NT2/D1 (cell line): ENCODE measurements around the gene LSAMP.

ENCODE experiments used
- DNase-seq: peaks from one replicate; pipeline ENCODE4 v3.0.0-alpha.2; 2011; ENCODE audit warnings: low read depth, low spot score
- H3K27me3 ChIP-seq: 2 replicates; pipeline ENCODE4 v1.6.0; 2011; ENCODE audit warnings: mild to moderate bottlenecking; ENCODE audit not compliant: insufficient read length, insufficient read depth
- H3K36me3 ChIP-seq: 2 replicates; pipeline ENCODE4 v1.6.1; 2011; ENCODE audit warnings: mild to moderate bottlenecking, low read length, mixed read lengths; ENCODE audit not compliant: insufficient read depth, insufficient read length
- H3K4me1 ChIP-seq: 2 replicates; pipeline ENCODE4 v1.5.1; 2011; ENCODE audit not compliant: insufficient read depth, insufficient read length
- H3K4me3 ChIP-seq: 2 replicates; pipeline ENCODE4 v1.5.1; 2011; ENCODE audit warnings: low read depth; ENCODE audit not compliant: insufficient read length
- H3K9ac ChIP-seq: 2 replicates; pipeline ENCODE4 v1.6.0; 2011; ENCODE audit warnings: low read depth; ENCODE audit not compliant: insufficient read length
- H3K9me3 ChIP-seq: 2 replicates; pipeline ENCODE4 v1.5.1; 2011; ENCODE audit warnings: mild to moderate bottlenecking, low read length; ENCODE audit not compliant: insufficient read depth
- SUZ12 ChIP-seq: IDR thresholded peaks from 2 replicates; pipeline ENCODE4 v1.6.1; 2011; ENCODE audit not compliant: insufficient read length, insufficient read depth; ENCODE audit errors: extremely low read depth
- YY1 ChIP-seq: IDR thresholded peaks from 2 replicates; pipeline ENCODE4 v1.6.1; 2011; ENCODE audit not compliant: insufficient read length, insufficient read depth
- ZNF274 ChIP-seq: IDR thresholded peaks from 2 replicates; pipeline ENCODE4 v1.6.1; 2011; ENCODE audit warnings: mild to moderate bottlenecking, low read depth, low read length

The LSAMP gene

GRCh38 chr3:116432795-116433194 lies 12.5 kb downstream of the LSAMP start:
- H3K36me3 ChIP-seq = no peaks in the 10 kb centered on the region
- no peak for DNase-seq
- H3K9me3 ChIP-seq = no peaks in the 10 kb centered on the region
- no peak overlapping the region for H3K4me3 ChIP-seq
- no peaks in the 10 kb centered on the region for H3K27me3 ChIP-seq
- no peak overlapping the region for H3K9ac ChIP-seq
- no peaks in the 10 kb centered on the region for H3K4me1 ChIP-seq
- TF ChIP-seq ZNF274 = no peak
- TF ChIP-seq YY1 = no peak
- no peak for TF ChIP-seq SUZ12

GRCh38 chr3:116429479-116430269 lies 15.6 kb downstream of the LSAMP start:
- H3K36me3 ChIP-seq = no peaks in the 10 kb centered on the region
- TF ChIP-seq ZNF274 (no peak), SUZ12 (no peak), YY1 (no peak)
- DNase-seq = no peak
- H3K9me3 ChIP-seq = no peaks in the 10 kb centered on the region
- H3K4me1 ChIP-seq = no peaks in the 10 kb centered on the region
- H3K27me3 ChIP-seq = no peaks in the 10 kb centered on the region
- H3K9ac ChIP-seq = no peak overlapping the region
- no peak overlapping the region for H3K4me3 ChIP-seq

DNA sequence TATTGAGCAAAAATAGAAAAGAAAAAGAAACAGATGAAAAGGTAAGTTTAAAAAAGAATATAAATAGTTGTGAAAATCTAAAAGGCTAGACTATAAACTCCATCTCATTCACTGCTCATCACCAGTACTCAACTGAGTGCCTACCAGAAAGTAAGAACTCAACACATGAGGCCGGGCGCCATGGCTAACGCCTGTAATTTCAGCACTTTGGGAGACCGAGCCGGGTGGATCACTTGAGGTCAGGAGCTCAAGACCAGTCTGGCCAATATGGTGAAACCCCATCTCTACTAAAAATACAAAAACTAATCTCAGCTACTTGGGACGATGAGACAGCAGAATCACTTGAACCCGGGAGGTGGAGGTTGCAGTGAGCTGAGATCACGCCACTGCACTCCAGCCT lies 19.3 kb downstream of the LSAMP start:
- TF ChIP-seq ZNF274 (no peak), YY1 (no peak), SUZ12 (no peak)
- Histone ChIP-seq H3K27me3 (no peaks in the 10 kb centered on the region), H3K4me1 (no peaks in the 10 kb centered on the region), H3K9ac (no peak overlapping the region), H3K9me3 (no peaks in the 10 kb centered on the region), H3K4me3 (no peak overlapping the region), H3K36me3 (no peaks in the 10 kb centered on the region)
- no peak for DNase-seq

DNA sequence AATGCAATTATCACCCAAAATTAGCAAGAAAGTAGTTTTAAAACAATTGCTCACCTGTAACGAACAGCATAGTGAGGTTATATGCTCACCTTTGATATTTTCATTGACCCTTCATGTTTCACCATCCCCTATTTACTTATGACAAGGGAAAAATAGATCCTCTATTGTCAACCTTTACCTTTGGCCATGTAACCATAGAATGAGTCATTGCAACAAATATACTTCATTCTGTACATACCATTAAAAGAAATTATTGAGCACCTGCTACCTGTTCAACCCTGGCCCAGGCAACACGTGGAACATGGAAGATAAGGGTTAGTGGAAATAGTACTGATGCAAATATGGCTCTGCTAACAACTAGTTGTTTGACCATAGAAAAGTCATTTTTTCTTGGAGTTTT lies 20.2 kb downstream of the LSAMP start:
- no peak for DNase-seq
- Histone ChIP-seq H3K9ac (no peak overlapping the region), H3K27me3 (no peaks in the 10 kb centered on the region), H3K36me3 (no peaks in the 10 kb centered on the region), H3K4me1 (no peaks in the 10 kb centered on the region), H3K4me3 (no peak overlapping the region), H3K9me3 (no peaks in the 10 kb centered on the region)
- TF ChIP-seq SUZ12 (no peak), ZNF274 (no peak), YY1 (no peak)

DNA sequence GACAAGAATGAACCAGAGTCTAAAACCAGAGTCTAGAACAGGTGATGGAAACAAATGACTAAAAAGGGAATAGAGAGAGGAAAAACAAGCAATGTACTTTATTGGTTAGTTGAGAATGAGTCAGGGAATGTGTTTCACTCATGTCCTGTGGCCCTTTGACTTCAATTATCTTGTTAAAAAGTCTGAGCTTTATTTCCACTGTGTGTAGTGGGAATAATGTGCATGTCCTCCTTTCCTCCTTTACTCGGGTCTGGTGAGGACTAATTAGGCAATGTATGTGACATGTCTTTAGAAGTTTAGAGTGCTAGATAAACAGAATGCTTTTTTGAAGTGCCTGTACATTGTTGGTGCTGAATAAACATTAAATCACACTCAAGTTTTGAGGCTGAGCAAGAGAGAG lies 21.3 kb downstream of the LSAMP start:
- H3K9ac ChIP-seq = no peak overlapping the region
- no peaks in the 10 kb centered on the region for H3K9me3 ChIP-seq

DNA sequence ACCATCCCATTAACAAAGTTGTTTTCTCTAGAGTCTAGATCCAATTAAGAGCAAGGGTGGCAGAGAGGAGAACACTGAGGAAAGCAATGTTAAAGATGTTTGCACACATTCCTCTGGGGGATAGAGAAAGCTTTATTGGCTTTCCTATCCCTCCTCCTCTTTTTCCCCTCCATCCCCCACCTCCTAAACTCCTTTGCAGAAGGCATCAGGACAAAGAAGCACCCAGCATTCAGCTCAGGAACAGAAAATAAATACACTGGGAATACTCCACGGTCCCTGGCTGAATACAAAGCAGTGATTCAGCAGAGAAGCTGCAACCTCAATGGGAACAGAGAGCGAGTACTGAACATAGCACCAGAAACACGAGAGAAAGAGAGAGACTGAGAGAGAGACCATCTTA lies 21.9 kb downstream of the LSAMP start:
- Histone ChIP-seq H3K4me1 (no peaks in the 10 kb centered on the region), H3K9ac (no peak overlapping the region), H3K9me3 (no peaks in the 10 kb centered on the region), H3K27me3 (no peaks in the 10 kb centered on the region), H3K36me3 (no peaks in the 10 kb centered on the region), H3K4me3 (no peak overlapping the region)
- TF ChIP-seq ZNF274 = no peak
- TF ChIP-seq YY1 = no peak
- TF ChIP-seq SUZ12 = no peak
- DNase-seq = no peak

More for the DNA sequence above, 21.3 kb downstream of the LSAMP start:
- Histone ChIP-seq H3K36me3 (no peaks in the 10 kb centered on the region), H3K27me3 (no peaks in the 10 kb centered on the region), H3K4me3 (no peak overlapping the region), H3K4me1 (no peaks in the 10 kb centered on the region)
- no peak for DNase-seq
- TF ChIP-seq SUZ12 = no peak
- TF ChIP-seq ZNF274 = no peak
- TF ChIP-seq YY1 = no peak

GRCh38 chr3:116417151-116417550 lies 28.1 kb downstream of the LSAMP start:
- no peaks in the 10 kb centered on the region for H3K9me3 ChIP-seq
- no peaks in the 10 kb centered on the region for H3K27me3 ChIP-seq
- no peak overlapping the region for H3K4me3 ChIP-seq
- H3K9ac ChIP-seq = no peak overlapping the region
- H3K4me1 ChIP-seq = no peaks in the 10 kb centered on the region
- TF ChIP-seq SUZ12 = no peak
- no peak for TF ChIP-seq ZNF274
- TF ChIP-seq YY1 = no peak
- DNase-seq = no peak
- H3K36me3 ChIP-seq = no peaks in the 10 kb centered on the region

DNA sequence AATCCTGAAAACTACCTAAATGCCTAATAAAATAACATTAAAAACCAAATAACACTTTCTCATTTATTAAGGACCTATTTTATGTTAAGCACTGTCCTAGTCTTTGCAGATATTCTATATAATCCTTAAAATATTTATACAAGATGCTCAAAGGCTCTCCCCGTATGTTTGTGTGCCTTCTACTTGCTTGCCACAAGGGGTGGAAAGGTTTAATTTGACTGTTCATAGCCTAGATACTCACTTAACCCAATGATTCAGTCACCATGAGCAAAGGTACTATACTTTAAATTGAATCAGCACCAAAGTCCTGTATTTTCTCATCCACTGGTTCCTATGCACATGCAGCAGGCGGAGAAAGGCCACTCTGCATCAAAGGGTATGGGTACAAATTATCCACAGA lies 32.0 kb downstream of the LSAMP start:
- TF ChIP-seq ZNF274 = no peak
- TF ChIP-seq YY1 = no peak
- TF ChIP-seq SUZ12 = no peak
- H3K4me3 ChIP-seq = no peak overlapping the region
- H3K4me1 ChIP-seq = no peaks in the 10 kb centered on the region
- no peaks in the 10 kb centered on the region for H3K36me3 ChIP-seq
- no peak overlapping the region for H3K9ac ChIP-seq
- H3K27me3 ChIP-seq = no peaks in the 10 kb centered on the region
- no peak for DNase-seq
- no peaks in the 10 kb centered on the region for H3K9me3 ChIP-seq
